MM.1S (cell line): ENCODE results near the gene SYTL5.

Source experiments
- CTCF ChIP-seq: fragments of 300-600 bp; sonication (generic); IDR thresholded peaks from 2 replicates; pipeline ENCODE4 v1.5.1; 2016; ENCODE audit warnings: antibody characterized with exemption, low read length, mixed read lengths
- EZH2 ChIP-seq: fragments of 300-600 bp; sonication (generic); optimal IDR thresholded peaks from 2 replicates; pipeline ENCODE3; 2017; ENCODE audit warnings: low read depth, mild to moderate bottlenecking, antibody characterized with exemption, low read length, mixed read lengths
- EZH2phosphoT487 ChIP-seq: fragments of 300-600 bp; sonication (generic); IDR thresholded peaks from 2 replicates; pipeline ENCODE4 v1.6.1; 2018; ENCODE audit warnings: antibody characterized with exemption, low read length

GRCh38 chrX:38095971-38096529, 89.7 kb downstream of the SYTL5 start:
- no peak for TF ChIP-seq CTCF
- TF ChIP-seq EZH2phosphoT487 = no peak
- TF ChIP-seq EZH2 = no peak
